NCI-H526 treated with DMSO at 0.1 percent for 48 hours (cell line): ENCODE results near the gene TRIM2.
A peak's percentile ranks its signal among the peaks of the same experiment; 100 is the strongest.

Experiments
- DNase-seq: peaks from one replicate; lab custom pipeline; 2025; lab: John Stamatoyannopoulos, UW

The TRIM2 gene

DNA sequence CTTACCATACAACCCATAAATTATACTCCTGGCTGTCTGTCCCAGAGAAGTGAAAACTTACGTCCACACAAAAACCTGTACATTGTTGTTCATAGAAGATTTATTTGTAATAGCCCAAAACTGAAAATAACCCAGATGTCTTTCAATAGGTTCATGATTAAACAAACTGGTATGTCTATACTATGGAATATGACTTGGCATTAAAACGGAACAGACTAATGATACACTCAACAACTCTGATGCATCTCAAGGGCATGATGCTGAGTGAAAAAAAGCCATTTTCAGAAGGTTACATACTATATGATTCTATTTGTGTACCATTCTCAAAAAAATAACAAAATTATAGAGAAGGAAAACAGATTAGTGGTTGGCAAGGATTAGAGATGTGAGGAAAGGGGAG lies 128.7 kb downstream of the TRIM2 start:
- DNase-seq: no peak

DNA sequence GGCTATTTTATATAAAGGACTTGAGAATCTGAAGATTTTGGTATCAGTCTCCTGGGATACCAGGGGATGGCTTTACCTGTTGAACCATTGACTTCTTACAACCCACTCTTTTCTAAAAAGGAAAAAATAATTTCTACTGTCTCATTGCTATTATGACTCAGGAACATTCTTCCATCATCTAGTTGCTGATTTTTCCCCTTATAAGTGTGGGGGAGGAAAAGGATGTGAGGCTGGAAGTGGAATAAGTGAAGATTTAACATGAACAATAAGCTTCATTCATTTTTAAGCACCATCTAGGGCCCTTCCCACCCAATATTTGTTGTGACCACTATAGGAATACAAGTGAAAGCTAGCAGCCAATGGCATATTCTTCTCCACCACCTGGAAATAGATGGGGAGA lies 129.6 kb downstream of the TRIM2 start:
- no peak for DNase-seq

DNA sequence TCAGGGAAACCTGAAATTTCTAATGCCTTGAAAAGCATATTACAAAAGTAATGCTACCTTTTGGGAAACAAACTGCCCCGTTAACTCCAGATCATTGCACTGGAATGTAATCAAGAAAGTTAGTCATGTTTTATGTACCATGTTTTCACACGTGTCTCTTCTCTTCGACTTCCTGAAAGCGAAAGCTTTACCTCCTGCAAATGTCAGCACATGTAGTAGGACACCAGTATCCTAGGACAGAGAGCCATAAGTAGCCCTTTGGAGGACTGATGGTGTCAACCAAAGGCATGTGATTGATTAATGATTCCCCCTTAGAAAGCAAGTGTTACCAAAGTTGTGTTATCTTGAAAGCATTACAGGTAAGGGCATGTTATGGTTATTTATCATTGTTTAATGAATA lies 131.4 kb downstream of the TRIM2 start:
- no peak for DNase-seq

DNA sequence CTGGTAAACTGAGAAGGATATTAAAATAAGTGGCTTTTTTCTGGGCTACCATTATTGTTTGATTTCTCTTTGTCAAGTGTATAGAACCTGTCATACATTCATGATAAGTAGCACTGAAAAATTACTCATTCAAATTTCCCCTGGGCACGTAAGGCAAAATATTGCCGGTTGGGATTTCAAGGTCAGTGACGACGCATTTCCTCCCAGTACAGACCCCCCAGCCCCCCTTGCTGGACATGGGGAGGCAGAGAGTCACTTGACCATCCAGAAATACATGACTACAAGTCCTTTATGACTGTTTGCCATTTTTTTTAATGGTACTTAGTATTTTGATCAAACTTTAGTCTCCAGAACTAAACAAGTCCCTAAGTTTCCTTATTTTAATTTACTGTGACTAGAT lies 133.4 kb downstream of the TRIM2 start:
- no peak for DNase-seq

GRCh38 chr4:153341575-153342090 lies 137.4 kb downstream of the TRIM2 start:
- DNase-seq: no peak

DNA sequence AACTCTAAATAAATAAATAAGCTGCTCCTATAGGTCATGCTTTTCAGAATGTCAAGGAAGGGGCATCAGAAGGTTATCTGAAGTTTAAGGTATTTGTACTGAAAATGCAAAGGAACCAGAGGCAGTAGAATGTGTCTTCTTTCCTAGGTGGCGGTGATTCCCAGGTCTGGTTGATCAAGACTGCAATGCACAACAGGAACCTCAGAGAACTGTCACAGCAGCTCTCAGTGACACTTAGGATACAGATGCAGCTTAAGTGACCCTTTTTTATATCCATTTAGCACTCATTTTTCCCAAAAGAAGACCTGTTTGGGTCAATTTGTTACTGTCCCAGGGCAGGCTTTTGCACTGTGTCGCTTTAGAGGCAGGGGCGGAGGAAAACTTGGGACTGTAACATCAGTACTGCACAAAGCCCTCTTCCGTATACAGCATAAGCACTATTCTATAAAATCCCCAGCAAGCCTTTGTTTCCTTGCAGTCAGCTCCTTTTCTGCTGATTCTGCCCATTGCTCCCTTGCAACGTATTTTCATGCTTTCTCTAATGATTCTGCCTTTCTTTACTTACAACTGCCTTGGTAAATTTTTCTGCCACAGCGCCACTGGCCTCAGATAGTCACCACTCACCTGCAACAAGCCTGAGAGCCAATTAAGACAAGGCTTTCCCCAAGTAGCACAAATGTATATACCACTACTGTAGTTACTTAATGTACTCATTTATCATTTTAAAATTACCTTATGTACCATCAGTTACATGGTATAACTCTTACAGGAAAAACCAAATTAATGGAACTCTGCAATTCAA lies 138.7 kb downstream of the TRIM2 start:
- no peak for DNase-seq

DNA sequence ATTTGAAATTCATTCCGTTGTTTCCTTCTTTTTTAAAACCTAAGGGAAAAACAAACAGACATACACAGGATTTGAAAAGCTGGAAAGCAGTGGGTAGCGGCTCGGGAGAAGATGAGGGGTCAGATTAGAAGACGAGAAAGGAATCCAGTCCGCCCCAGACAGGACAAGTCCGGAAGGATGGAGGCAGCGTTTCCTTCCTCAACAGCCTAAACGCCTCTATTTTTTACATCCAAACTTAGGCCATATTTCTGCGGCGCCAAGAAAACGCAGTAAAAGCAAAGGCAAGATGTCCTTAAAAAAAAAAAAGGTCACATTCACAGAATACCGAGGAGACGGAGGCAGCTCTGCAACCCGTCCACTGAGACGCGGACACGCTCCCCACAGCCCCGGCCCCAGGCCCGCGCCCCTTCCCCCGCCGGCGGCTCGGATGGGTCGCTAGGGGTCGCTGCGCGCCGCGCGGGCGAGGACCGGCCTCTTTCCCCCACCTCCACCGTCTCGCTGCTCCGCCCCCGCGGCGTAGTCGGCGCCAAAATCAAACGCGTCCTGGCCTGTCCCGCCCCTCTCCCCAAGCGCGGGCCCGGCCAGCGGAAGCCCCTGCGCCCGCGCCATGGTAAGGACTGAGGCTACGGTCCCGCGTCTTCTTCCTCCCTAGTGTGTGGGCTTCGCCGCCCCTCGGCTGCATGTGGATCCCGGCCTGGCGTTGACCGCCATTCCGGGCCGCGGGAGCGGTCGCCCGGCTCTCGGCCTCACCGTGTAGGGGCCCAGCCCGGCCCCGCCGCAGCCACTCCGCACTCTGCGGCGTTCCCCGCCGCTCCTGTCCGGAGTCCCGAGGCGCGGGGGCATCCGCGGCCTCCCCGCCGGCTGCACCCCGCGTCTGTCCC lies 140.1 kb downstream of the TRIM2 start, which contains the start of gene MND1:
MND1 (plus strand) TSS at position 558 of the 881 bp plus-strand sequence; CDS start at position 608, 50 bp downstream.
- peak; percentile 66 for DNase-seq

DNA sequence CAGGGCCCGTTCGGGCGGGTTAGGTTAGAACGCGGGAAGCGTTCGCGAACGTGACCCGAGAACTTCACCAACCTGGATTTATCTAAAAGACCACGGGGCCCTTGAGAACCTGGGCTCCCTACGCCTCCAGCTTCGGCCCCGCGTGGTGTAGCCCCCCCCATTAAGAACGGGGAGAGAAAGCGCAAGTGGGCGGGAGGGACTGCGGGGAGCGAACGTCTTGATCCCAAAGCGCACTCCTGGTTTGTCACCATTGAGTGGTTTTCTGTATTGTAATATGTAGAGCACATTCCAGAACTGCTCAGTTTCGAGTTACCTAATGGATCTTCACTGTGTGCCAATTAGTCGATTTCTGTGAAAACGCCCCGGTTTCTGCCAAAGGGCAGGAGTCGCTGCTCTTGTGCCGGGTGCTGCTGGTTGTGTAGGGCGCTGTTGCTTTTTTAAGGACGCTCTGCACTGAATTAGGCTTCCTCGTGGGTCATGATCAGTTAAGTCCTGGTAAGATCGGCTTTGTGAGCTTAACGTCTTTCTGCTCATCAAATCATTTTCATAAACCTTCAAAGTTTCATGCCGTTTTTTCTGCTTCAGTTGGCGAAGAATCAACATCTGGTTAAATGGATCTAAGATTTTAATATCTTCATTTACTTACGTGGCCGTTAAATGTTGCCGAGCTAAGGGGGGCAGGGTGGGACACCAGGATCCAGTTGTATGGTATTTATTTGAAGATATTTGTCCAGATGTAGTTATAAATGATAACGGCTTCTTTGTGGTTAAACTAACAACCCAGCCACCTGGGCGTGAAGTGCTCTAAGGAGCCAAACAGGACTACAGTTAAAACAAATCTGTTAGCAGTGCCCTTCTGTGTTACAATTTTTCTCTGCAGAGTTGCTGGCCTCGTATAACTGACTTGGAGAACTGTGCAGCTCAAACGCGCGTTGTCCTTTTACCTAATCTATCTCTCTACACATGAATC lies 141.1 kb downstream of the TRIM2 start:
- DNase-seq: peak; percentile 88

GRCh38 chr4:153346031-153346430 lies 141.8 kb downstream of the TRIM2 start:
- DNase-seq: no peak

DNA sequence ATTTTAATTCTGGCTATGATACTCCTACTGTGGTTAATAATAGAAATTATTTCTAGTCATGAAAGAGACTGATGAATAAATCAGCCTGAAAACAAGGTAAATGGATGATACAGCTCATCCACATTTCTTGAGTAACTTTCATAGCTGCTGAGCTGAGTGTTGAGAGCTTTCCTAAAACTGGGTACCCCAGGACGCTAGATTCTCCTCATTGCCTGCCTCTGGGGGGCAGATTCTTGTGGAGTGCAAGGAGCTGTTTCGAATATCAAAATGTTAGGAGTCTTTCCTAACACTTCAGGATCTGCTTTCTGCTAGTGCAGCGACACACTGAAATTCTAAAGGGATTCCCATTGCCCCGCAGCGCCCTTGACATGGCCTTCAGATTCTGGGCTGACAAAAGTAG lies 142.3 kb downstream of the TRIM2 start:
- DNase-seq: no peak

- no peak for DNase-seq
Measured at GRCh38 chr4:153347117-153347516, 142.9 kb downstream of the TRIM2 start.

DNA sequence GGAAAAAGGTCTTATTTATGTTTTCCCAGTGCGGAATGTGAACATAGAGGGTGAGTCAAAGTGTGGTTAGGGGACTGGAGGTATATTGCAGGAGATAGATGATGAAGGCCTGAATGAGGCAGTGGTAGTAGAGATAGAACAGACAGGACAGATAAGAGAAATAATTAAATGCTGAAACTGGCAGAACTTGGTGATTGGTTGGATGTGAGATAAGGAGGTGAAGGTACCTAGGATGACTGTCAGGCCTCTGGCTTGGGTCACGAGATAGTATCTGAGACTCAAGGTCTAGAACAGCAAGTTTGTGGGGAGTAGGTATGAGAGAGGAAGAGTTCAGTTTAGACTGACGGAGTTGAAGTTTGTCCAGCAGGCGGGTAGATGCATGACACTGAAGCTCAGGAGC lies 143.8 kb downstream of the TRIM2 start:
- DNase-seq: no peak

DNA sequence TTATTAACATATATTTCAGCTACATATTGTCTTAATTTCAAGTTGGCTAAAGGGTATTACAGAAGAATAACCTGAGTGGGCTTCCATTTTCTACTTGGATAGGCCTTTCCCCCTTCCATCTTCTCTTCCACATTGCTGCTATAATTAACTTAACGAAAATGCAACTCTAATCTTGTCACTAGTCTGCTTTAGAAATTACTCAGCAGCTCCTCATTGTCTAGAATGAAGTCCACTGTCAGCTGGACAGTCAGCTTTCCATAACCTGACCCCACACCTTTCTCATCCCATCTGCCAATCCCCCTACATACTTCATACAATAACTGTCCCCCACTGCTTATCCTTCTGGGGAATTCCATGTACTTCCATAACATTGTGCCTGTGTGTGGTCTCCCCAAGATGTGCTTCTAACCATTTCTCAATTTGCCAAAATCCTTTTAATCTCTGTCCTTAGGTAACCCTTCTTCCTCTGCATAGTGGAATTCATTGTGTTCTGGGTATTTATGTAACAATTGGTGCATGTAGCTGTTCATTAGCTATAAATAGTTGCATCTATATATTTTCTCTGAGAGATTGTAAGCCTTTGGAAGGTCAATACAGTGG lies 145.1 kb downstream of the TRIM2 start:
- DNase-seq: no peak

- no peak for DNase-seq
Measured at GRCh38 chr4:153362184-153362583, 157.9 kb downstream of the TRIM2 start.

DNA sequence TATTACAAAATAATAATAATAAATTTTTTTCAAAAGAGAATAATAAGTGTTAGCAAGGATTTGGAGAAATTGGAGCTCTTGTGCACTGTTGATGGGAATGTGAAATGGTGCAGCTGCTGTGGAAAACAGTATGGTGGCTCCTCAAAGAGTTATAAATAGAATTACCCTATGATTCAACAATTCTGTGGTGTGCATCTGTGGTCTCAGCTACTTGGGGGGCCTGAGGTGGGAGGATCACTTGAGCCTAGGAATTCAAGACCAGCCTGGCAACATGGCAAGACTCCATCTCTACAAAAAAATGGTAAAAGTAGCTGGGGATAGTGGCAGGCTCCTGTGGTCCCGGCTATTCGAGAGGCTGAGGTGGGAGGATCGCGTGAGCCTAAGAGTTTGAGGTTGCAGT lies 159.8 kb downstream of the TRIM2 start:
- no peak for DNase-seq

- DNase-seq: no peak
Measured at GRCh38 chr4:153365003-153365402, 160.8 kb downstream of the TRIM2 start.

GRCh38 chr4:153366486-153366885 lies 162.2 kb downstream of the TRIM2 start:
- DNase-seq: no peak

GRCh38 chr4:153367092-153367491 lies 162.8 kb downstream of the TRIM2 start:
- DNase-seq: no peak

DNA sequence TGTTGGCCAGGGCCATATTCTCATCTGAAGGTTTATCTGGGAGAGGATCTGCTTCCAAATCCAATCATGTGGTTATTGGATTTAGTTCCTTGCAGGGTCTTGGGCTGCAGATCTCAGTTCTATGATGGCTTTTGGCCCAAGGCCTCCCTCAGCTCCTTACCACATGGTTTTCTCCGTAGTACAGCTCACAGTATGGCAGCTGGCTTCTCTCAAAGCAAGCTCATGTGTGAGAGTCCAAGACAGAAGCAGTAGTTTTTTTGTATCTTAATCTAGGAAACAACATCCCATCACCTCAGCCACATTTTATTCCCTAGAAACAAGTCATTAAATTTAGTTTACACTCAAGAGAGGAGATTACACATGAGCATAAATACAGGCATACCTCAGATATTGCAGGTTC lies 164.8 kb downstream of the TRIM2 start:
- DNase-seq: no peak

DNA sequence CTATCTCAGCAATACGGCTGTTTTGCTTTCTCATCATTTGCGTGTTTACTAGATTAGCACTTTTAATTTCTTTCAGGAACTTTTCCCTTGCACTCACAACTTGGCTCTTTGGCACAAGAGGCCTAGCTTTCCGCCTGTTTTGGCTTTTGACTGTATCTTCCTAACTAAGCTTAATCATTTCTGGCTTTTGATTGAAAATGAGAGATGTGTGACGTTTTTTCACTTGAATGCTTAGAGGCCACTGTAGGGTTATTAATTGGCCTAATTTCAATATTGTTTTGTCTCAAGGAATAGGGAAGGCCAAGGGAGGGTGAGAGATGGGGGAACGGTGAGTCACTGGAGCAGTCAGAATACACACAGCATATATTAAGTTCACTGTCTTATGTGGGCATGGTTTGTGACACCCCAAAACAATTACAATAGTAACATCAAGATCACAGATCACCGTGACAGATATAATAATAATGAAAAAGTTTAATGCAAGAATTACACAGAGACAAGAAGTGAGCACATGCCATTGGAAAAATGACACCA lies 167.5 kb downstream of the TRIM2 start:
- no peak for DNase-seq

- no peak for DNase-seq
Measured at GRCh38 chr4:153372967-153373562, 168.8 kb downstream of the TRIM2 start.
